HG03103 (cell line): ENCODE data around the gene MGMT.

ENCODE experiments used
- ATAC-seq: cut with Tn5 transposase; IDR thresholded peaks from one replicate; pipeline ENCODE4 v1.9.1; 2021; ENCODE audit warnings: low read depth; ENCODE audit not compliant: unreplicated experiment

Gene MGMT

DNA sequence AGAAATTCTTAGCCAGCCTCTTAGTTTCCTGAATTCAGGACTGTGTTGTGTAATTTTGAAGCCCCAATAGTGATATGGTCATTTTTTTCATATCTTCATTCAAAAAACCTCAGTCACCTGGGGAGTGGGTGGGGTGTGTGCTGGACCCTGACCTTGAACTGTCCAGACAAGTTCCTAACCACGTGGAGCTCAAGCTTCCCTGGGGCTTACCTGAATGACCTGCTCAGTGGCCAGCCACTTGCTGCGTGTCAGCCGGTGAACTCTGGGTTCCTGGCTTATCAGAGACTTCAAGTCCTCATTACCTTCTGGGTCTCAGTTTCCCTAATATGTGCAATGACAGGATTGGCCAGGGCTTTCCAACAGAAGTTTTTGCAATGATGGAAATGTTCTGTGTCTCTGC lies 27.1 kb downstream of the MGMT start:
- no peak for ATAC-seq

DNA sequence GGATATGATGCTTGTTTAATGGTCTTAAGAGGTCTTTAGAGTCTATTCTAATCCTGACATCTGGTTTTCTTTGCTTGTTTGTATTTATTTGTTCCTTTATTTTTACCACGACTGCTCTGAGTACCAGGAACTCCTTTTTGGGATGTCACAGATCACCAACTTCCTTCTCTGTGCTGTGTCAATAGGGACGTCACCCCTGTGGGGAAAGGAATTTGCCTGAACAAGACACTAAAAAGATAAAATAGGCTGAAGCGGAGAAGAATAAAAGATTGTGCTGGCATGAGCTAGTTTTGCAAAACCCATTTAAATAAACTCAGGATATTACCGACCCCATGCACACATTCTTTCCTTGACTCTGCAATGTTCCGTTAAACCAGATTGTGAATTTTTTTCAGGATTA lies 27.7 kb downstream of the MGMT start:
- no peak for ATAC-seq

DNA sequence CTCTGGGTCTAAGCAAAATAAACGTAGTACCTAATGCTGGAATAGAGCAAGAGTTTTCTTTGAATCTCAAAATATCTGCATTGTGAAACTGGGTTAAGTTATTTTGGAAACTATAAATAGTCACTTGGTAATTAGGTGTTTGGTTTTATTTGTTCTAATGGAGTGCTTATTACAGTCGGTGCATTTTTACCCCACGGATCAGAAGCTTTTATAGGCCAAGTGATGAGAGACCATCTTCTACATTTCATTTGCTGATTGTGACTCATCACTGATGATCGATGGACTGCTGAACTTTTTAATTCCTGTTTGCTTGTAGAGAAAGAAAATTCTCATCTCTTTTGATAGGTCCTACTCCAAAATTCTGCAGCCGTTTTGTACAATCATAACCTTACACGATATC lies 28.2 kb downstream of the MGMT start:
- no peak for ATAC-seq

DNA sequence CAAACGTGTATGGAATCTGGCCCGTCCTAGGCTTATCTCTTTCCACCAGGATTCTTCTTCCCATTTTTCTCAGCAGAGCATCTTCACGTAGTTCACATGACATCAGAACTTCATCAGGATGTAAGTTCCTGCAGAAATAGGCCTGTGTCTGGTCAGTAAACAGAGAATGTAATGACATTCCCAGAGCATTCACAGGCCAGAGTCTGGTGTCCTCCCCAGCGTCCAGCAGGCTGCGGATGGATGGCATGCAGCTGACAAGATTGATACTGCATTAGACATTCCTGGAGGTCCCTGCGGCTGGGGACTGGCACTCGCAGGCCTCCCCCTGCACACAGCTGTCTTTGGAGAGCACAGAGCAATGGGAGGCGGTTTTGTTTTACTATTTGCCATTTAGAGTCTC lies 28.7 kb downstream of the MGMT start:
- no peak for ATAC-seq

DNA sequence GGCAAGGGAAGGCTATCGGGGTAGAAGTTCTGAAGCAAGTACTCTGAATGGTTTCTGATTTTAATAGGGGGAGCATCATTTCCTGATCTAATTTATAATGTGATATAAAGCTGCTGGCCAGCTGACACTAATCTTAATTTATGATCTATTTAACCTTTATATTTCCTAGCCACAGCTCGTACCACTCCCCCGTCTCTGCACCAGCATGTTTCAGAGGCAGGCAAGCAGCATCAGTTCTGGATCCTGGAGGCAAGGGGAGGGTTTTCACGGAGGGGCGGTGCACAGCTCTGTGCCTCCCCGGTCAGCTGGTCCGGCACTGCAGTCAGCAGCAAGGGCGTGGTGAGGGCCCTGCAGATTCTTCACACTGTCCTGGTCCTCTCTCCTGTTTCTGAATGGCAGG lies 30.0 kb downstream of the MGMT start:
- no peak for ATAC-seq

DNA sequence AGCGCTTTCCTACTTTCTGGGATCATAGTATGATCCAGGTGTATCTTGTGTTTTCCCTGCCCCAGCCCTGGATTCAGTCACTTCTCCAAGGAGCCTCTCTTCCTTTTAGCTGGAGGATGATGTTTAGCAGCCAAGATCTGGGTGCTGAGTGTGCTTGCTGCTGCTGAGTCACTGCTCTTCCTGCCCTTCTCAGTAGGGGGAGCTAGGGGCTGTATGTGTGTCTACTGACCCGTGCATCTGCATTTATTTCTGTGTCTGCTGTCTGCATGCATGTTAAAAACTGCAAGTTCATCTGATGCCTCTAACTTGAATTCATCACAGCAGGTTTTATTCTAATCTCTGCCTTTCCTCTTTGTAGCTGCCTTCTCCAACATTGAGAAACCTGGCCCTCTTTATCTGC lies 31.6 kb downstream of the MGMT start:
- ATAC-seq = no peak

DNA sequence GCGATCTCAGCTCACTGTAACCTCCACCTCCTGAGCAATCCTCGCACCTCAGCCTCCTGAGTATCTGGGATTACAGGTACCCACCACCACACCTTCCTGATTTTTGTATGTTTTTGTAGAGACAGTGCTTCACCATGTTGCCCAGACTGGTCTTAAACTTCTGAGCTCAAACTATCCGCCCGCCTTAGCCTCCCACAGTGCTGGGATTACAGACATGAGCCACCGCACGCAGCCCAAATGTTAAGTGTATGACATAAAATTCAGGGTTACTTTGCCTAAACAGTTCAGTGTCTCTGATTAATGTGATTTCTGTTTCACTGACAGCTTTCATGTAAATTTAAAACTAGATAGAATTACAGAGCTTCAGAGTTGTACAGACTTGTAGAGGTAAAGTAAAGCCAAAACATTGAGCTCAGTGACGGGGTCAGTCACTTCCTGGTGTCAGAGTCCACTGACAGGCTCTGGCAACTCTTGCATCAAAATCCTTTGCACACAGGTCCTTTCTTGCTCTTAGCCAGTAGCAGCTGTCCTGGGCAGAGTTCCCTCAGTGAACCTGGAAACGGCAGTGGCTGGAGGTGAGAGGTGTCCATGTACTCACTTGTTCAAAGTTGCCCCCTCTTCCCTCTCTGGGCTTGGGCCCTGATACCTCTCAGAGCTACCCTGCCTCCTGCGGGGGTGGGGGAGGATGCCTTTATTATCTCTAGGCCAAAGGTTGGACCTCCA lies 33.7 kb downstream of the MGMT start:
- no peak for ATAC-seq

DNA sequence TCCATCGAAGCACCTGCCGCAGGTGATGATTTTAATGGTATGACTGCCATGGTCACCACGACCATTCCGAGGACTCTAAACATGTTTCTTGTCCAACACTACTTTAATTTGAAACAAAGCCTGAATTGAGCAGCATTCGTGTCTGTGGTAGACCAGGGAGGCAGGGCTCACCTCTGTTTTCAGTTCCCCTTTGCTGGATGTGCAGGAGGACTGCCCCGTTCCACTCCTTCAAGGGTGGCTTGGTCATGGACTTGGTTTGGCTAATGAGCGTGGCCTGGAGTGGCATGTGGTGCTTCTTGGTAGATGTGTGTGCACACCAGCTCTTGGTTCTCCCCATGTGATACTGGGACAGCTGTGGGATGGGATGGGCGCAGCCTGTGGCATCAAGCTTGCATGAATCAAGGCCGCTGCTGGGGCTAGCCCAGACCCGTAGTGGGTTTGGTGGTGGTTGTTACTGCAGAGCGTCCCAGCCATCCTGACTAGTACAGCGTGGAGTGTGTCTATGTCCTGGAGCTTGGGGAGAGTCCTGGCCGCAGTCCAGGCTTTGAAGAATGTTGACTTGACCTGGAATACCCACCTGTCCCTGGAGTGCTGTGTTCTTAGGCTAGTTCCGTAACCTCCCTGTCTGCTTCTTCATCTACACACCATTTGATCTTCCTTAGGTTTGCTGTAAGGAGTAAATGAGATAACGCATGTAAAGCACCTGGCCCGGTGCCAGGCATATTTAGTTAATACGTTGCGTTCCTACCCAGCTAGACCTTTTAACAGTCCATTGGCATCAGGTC lies 34.8 kb downstream of the MGMT start:
- peak; percentile 99 for ATAC-seq

DNA sequence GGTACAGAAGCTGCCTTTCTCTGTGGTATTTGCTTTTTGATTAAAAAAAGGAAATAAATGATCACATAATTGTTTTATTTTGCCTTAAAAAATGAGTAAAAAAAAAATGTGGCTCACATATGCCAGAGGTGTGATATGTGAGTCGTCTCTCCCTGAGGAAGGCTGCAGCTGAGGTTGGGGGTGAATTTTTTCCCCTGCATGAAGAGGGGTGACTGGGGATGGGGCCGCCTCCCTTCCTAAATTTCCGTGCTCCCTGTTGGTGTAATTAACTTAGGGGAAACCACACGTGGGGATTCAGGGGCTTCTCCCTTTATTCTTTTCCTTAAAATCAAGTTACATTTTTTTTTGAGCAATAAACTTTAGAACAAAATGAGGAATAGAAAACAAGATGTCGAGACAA lies 35.4 kb downstream of the MGMT start:
- no peak for ATAC-seq

DNA sequence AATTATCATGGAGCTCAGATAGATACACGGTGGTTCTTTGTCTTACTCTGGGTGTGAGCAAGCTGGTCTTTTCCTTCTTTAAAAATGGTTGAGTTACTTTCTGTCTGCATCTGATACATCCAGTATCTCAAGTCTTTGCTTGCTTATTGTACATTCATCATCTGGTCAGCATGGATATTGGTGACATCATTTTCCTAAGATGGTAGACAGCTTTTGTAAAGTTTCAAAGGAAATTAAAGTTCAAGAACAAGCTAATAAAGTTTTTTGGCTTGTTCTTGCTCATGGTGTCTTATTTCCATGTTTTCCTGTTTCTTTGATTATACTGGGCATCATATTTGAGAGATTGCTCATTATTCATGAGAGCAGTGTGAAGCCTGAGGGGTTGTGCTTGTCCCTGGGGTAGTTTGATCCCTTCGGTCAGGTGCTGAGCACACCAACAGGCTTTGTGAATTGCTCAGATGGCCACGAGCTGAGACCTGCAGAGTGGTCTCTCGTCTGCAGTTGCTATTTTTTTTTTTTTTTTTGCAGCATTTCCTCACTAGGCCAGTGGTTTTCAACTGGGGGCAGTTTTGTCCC lies 38.5 kb downstream of the MGMT start:
- no peak for ATAC-seq

DNA sequence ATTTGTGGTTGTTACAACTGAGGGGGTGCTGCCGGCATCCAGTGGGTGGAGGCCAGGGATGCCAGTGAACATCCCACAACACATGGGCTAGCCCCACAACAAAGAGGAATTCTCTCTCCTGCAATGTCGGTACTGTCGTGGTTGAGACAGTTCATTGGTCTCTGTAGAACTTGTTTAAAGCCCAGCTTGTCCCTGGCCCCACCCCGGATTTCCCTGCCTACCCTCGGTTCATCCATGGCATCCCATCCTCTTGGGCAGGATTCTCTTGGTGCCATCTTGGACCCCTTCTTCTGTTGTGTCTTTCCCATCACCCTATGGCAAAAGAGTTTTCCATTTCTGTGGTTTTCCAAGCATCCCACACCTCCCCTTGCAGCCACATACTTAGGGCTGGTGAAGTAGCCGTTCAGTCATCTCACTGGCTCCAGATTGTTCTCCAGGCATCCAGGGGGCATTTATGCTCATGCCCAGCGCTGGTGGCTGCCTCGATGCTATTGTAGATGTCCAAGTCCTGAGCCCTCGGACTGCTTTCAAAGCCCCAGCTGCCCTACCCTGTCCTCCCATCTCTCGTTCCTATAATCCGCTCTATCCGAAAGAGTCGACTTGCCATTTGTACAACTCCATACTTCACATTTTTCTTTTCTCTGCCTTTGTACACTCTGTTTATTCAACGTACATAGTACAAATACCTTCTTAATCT lies 39.2 kb downstream of the MGMT start:
- ATAC-seq = no peak

DNA sequence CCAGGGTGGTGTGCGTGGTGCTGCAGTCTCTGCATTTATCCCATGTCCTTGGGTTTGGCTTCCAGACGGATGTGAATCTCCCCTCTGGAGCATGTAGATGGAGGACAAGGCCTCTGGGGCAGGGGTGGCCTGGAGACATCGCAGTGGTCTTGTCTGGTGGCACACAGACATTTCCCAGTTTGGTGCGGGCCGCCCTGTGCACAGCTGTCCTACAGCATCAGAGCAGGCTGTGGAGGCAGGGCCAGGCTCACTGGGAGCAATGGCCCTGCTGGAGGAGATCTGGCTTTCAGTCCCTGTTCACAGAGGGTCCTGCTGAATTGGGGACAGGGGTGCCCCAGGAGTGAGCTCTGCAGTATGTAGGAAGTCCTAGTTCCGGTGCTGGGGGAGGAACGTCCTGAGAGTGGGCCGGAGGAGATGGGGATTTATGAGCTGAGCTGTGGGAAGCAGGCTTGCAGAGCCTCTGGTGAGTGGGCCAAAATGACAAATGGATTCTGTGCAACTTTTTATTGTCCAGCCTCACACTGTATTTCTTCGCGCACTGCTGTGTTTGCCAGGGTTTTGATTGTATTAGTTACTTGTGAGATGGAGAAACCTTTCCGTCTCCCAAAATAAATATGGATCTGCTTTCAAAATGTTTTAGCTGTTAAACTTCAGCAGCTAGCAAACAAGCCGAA lies 40.3 kb downstream of the MGMT start:
- no peak for ATAC-seq

DNA sequence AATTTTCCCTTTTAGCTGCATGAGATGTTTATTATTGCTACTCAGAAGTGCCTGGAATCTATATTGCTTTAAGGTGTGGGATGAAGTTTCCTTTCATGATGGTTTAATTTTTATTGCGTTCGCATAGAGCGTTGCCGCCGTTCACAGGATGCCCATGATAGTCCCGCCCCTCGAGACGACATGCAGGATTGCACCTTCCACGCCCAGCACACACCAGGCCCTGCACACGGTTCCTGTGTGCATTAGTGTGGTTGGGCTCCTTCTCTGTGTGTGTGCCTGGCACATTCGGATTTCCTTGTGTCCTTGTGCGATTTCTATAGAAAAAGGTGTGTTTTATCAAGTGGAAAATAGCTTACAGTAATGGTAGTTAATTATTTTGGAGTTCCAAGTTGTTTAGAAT lies 42.1 kb downstream of the MGMT start:
- ATAC-seq = no peak

DNA sequence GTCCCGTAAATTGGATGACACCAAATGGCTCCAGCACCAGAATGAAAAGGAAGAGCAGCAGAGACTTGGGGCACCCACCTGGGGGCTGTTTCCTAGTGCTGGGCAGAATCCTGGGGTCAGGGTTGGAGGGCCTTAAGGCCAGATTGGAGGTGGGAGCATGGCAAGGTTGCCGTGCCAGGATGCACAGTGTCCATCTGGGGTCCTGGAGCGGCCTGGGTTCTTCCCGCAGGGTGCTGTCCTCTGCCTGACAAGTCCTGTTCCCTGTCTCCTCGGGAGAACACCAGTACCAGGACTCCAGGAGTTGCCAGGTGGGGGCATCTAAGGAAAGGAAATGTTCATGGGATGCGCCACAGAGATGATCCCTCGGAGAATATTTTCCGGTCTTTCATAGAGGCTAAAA lies 42.8 kb downstream of the MGMT start:
- ATAC-seq = no peak

DNA sequence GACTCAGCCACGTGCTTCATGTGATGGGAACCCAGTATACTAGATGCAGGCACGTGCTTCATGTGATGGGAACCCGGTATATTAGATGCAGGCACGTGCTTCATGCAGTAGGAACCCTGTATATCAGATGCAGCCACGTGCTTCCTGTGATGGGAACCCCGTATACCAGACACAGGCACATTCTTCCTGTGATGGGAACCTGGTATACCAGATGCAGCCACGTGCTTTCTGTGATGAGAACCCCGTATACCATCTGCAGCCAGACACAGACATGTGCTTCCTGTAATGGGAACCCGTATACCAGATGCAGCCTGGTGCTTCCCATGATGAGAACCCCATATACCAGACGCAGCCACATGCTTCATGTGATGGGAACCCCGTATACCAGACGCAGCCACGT lies 44.0 kb downstream of the MGMT start:
- ATAC-seq = no peak

DNA sequence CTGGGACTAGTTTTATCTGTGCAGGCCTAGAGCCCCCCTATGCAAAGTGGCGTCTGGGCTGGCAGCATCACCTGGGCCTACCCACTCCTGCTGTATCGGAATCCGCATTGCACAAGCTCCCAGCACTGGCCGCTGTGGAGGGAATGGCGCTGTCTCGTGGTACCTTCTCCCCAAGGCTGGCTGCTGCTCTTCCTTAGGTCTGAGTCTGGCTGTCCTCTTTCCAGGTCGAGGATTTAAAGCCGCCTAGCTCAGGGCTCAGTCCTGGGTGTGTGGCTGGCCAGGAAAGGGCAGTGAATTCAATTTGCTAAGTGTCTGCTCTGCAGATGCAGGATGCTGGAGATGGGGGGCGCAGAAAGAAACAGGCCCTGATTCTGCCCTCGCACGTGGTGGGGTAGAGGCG lies 44.7 kb downstream of the MGMT start:
- ATAC-seq = no peak

DNA sequence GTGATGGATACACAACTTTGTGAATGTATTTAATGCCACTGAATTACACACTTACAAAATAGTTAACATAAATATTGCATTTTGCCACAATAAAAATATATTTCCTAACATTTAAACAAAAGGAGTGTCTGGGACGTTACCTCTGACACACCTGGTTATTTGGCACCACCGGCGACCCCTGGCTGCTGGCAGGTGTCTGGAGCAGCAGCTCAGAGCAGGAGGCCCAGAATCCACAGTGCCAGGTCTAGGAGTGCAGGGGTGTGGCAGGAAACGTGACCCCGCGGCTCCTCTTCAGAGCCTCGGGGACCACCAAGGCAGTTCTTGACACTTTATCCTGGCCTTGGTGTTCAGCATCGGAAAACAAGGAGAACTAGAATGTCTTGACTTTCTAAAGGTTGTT lies 46.3 kb downstream of the MGMT start:
- ATAC-seq = no peak

DNA sequence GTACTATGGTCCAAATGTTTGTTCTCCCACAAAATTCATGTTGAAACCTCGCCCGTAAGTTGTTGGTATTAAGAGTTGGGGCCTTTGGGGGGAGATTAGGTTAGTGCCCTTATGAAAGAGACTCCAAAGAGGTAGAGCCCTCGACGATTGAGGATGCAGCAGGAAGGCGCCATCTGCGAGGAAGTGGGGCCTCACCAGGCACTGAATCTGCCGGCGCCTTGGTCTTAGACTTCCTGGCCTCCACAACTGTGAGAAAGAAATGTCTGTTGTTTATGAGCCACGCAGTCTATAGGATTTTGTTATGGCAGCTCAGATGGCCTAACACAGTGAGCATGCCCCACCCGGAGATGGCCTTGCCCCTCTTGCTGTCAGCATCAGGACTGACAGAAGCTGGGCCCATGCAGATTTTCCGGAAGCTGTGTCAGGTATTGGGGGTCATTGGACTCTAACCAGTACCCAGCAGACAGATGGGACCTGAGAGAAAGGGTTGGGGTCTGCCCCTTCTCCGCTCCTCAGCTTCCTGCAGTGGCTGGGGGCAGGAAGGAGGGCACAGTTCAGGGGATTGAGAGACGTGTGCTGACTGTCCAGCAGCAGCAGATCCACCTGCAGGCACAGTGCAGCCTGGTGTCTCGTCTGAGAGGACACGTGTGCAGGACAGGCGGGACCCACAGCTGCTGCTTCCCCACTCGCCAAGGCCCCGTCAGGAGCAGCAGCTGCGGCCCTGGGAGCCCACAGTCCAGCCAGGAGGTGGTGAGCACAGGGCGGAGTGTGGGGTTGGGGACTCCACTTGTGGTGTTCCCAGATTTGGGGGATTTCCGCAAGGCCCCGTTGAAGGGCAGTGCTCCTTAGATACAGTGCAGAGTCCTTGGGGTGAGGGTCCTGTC lies 47.8 kb downstream of the MGMT start:
- no peak for ATAC-seq

DNA sequence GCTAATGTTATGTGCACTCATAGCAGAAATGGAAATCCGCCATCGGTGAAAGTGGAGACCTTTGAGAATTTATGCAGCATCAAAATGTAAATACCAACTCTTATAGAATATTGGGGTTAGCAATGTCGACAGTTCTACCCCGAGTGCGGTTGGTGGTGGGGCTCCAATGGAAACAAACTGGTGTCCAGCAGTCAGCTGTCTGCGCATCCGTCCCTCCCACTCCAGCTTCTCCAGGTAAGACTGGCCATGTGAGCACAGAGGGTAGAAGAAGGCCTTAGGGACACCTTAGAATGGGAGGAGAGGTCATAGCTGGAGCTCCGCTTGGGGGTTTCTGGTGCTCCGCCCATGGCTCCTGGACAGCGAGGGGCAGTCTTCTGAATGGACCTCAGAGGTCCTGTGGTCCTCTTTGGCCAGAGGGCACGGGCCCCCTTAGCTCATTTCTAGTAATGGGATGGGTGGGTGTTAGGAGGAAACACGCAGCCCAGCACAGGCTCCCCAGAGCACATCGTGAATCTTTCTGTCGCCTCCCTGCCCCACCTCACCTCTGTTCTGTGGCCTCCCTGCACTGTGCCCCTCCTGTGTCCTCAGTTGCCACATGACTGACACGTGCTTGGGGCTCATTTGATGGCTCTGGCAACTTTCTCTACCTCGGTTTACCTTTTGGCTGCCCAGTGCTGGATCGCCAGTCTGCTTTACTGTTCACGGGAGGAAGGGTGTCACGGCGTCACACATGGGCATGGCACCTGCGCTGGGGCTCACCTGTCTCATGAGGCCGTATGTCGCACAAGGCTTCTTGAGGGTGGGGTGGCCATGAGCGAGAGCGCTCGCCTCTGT lies 50.0 kb downstream of the MGMT start:
- no peak for ATAC-seq
